SK-N-SH (cell line): ENCODE results near the gene UNC119.

Source experiments
- CTCF ChIP-seq: fragments of 200-600 bp; sonication (generic); IDR thresholded peaks from 2 replicates; pipeline ENCODE4 v1.6.1; 2017; ENCODE audit warnings: antibody characterized with exemption, mild to moderate bottlenecking, moderate library complexity
- RAD21 ChIP-seq: IDR thresholded peaks from 2 replicates; pipeline ENCODE4 v1.6.1; 2012; ENCODE audit warnings: mild to moderate bottlenecking, low read length
- YY1 ChIP-seq: IDR thresholded peaks from 2 replicates; pipeline ENCODE4 v1.4.0; 2012; ENCODE audit warnings: low read depth, mild to moderate bottlenecking

GRCh38 chr17:28499364-28499664, 53.1 kb downstream of the UNC119 start:
- TF ChIP-seq RAD21 (no peak), CTCF (no peak), YY1 (no peak)
